ENCODE data around the gene CPNE5.
A peak's percentile ranks its signal among the peaks of the same experiment; 100 is the strongest.
"Not testable (repeated sequence)": the region's sequence is repeated elsewhere in the genome, so short reads cannot be mapped to it uniquely, and the experiment has no call there.

The CPNE5 gene

DNA sequence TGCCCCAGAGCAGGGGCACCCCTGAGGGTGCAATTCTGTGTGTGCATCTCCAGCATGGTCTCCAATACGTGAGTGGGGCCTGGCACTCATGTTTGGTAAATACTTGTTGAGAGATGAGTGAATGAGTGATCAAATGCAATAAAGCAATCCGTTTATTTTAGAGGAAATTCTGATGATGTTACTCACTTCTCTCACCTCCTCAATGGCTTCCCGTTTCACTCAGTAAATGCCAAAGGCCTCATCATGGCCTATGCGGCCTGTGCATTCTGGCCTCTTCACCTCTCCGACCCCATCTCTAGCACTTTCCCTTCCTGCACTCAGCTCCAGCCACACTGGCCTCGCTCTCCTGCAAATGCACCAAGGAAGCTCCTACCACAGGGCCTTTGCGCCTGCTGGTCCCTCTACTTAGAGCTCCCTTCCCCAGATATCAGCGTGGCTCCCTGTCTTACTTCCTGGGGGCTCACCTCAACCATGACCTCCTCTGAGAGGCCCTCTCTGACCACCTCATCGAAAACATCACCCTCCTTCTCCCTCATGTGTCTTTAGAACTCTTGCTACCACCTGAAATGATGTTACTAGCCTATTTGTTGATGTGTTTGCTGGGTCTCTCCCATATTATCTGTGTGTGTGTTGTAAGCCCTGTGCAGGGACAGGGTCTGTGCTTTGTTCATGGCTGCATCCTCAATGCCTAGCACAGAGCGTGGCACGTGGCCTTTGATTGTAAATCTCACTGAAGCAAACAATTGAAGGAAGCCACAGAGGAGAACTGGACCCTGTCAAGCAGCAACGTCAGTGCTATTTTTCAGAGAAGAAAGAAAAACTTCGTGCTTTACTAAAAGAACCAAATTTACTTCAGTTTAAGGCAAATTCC lies 99.1 kb downstream of the CPNE5 start:
- no peak for DNase-seq

DNA sequence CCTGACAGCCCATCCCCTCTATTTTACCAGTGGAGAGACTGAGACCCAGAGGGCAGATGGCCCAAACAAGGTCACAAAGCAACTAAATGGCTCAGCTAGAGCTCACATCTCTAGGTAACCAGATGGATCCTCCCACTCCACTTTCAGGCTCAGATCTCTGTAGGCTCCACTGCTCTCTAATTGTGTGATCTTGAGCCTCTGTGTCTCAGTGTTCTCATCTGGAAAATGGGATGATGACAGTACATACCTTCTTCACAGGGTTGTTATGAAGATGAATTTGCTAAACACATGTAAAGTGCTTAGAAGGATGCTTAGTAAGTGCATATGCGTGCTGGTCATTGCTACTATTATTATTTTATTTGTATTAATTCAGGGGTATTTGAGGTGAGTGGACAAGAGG lies 101.1 kb downstream of the CPNE5 start:
- DNase-seq: no peak

DNA sequence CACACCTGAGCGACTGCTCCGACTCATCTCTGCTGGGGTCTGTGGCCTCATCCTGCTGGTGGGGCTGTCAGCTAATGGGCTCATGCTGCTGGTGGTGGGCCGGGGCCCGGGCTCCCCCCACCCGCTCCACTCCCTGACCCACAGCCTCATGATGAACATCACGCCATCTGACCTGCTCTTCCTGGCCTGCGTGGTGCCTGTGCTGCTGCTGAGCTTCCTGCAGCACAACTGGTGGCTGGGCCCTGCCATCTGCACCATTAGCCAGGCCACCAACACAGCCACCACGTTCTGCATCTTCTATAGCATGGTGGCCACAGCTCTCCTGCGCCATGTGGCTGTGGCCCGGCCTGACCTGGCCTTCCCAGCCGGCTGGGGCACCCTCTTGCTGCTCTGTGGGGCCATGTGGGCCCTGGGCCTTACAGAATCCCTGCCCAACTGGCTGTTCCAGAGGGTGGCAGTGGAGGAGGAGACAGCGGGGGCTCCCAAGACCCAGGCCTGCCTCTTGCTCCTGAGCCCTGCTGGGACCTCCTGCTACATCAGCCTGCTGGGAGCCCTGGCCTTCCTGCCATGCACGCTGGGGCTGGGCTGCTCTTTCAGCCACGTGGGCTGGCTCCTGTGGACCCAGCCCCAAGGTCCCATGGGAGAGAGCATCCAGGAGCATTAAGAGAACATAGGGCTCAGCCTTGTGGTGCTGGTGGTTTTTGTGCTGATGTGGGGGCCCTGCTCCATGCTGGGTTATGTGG lies 102.0 kb downstream of the CPNE5 start:
- no peak for DNase-seq

DNA sequence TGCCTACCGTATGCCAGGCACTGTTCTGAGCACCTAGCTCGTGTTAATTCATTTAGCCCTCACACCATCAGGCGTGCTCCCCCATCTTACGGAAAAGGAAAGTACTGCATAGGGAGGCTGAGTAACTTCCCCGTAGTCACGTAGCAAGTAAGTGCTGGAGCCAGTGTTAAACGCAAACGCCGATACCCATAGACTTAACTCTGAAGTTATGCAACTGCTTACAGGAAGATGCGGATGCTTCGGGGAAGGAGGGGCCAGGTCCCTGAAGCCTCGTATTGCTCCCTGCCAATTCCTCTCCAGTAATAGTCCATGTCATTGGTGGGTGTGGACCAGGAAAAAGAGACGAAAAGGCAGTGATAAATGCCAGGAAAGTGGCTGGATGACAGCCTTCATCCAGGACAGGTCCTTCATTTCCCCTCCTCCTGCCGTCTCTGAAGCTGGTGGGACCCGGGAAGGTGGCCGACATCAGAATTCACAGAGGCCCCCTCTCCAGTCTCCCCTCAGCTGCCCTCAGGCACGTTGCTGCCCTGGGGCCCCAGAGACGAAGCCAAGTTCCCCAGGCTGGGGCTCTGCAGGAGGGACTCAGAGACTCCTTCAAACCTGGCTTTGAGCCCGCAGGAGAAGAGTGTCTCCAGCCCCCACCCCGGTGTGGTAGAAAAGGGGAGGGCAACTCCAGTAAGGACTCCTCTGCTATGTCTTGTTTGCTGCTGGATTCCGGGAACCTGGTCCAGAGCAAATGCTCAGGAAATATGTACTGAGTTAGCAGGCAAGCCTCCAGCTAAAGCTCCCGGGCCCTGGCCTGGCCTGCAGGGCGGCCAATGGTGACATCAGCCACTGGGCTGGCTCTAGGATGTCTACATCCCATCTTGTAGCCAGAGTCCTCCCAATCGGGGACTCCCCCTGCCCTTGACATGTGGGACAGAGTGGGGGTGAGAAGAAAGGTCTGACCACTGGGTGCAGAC lies 103.9 kb downstream of the CPNE5 start:
- DNase-seq: no peak

DNA sequence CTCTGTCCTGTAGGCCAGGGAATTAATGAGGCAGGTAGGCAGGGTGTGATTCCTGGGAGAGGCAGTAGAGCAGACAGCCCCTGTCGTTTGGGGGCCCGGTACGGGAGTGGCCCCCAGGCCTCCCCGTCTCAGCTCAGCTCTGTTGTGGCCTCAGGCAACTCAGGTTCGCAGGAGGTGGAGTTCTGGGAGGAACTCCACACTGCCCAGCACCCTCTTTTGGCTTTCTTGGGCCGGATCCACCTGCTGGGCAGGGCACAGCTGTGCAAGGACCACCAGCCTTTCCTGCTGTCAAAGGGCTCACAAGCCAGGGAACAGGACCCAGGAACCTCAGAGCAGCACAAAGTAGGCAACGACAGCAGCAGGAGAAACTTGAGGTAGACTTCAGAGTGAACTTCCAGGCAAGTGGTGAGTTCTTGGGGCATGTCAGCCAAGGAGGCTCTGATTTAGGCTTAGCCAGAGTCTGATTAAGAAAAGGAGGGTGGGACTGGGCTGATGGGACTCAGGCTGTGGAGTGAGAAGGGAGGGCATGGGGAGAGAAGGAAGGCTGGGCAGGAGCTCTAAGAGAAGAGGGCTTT lies 104.7 kb downstream of the CPNE5 start:
- DNase-seq: no peak

DNA sequence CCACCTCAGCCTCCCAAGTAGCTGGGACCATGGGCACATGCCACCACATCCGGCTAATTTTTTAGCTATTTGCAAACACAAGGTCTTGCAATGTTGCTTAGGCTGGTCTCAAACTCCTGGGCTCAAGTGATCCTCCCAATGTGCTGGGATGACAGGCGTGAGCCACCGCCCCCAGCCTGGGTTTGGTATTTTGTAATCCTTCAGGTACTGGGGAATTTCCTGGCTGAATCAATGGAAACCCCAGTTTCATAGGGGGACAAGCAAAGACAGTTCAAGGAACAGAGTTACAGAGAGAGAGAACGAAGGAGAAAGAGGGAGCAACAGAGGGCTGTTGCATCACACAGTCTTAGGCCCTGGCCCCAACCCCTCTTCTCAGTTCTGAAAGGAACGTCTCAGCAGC lies 105.9 kb downstream of the CPNE5 start:
- DNase-seq: no peak

DNA sequence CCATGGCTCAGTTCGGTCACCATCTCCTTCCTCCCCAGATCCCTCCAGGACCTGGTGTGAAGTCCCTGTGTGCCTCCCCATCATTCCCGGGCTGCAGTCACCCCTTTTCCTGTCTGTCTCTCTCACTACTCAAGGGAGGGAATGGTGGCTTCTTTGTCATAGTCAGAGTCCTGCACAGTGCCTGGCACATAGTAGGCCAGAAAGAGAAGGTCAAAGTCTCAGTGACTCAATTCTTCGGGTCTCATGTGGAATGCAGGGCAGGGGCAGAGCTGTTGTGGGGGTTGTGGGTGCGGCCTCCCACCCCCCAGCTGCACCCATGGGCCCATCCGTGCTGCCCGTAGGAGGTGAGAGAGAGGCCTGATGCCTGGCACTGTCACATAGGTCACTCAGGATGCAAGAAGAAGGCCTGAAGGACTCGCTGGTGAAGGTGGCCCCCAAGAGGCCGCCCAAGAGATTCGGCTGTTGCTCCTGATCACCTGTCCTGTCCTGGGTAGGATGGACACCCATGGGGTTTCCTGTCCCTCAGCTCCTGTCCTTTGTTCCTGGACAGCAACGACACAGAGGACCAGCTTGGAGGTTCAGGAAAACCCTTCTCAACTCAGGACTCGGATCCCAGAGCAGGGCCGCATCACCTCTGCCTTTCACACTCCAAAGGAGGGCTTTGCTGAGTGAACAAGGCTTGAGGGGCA lies 107.5 kb downstream of the CPNE5 start:
- DNase-seq: no peak

DNA sequence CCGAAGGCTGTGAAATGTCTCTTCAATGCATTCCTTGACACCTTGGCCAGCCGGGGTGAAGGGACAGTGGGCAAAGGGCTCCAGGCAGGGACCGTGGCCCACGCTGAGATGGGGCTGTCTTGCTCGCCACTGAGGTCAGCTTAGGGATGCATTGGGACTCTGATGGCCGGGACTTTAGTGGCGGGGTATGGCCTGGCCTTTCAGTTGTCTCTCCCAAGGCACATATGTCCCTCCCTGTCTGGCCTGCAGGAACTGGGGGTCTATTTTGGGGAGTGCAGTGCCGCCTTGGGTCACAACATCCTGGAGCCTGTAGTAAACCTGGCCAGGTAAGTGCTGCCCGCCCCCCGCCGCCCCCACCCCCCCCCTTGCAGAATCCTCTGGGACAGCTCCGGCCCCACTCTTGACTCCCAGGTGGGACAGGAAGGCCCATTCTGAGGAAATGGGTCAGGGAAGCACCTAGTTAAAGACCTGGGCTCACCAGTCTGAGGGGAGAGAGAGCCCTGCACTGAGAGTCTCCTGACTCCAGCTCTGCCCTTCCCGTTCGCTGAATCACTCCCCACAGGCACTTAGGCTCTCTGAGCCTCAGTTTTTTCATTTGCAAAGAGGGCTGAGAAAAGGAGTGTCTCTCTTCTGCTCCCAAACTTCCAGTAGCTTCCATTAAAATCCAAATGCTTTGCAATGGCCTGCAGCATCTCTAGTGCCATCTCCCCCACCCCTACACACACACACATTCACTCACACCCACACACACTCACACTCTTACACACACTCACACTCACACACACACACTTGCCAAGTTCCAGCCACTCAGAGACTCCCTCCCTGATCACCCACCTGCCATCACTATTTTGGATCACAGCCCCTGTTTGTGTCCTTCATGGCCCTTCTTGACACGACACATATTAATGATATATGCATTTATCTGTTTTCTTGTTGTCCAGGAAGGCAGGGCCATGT lies 108.5 kb downstream of the CPNE5 start:
- no peak for DNase-seq

DNA sequence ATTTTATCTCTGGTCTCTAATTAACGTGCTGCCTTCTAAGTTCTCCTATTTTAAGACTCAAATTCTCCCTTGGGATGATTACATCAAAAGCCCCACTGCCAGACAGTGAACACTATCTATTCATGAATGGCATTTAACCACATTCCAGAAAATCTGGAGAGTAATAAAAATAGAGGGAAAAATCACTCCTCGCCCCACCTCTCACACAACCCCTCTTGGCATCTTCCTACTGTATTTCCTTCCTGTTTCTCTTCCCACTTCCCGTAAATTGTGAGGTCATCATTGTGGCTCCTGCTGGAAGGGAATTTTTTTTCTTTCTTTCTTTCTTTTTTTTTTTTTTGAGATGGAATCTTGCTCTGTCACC lies 110.1 kb downstream of the CPNE5 start:
- DNase-seq: no peak

DNA sequence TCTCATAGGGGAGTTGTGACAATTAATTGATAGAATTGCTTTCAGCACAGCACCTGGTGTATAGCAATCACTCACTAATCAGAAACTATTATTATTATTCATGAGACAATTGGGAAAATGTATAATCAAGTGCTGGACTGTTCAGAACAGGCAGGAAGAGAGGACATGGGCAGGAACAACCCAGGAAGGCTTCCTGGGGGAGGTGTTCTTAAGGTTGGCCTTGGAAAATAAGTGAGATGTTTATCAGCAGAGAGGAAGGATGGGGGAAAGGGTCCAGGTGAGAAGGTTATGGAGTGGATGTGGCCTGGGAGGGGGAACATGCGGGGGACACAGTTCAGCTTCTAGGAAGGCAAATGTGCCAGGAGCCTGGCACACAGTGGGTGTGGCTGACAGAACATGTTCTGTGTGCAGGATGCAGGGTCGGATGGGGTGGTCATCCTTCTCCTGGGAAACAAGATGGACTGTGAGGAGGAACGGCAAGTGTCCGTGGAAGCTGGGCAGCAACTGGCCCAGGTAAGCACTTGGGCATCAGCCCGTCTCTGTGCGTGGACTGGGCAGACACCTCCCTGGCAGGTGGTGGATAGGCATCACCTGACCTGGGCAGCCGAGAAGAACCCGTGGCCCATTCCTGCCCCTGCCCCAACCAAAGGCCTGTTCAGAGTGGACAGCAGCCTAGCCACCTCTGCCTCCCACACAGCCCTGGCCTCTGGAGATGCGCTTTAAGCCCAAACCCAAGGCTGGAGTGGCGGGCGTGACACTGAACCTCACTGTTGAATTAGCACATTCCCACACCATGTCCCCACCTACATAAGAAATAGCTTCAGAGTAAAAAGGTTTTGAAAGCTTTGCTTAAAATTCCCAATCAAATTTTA lies 110.7 kb downstream of the CPNE5 start:
- no peak for DNase-seq

DNA sequence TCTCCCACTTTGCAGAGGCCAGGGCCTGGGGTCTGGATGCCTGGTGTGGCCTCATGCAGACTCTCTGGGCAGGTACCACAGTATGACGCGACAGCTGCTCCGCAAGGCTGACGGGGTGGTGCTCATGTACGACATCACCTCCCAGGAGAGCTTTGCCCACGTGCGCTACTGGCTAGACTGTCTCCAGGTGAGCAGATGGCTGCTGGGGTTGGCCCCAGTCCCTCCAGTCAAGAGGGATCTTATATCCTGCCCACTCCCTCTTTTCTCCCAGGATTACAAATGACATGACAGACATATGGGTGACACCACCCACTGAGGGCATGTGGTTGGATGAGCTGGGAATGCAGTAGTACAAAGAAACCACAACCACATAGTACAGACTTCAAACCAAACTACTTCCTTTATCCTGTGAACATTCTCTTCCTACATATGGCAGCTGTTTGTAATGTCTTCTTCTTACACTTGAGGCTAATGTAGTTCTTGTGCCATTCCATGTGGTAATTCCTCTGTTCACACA lies 111.7 kb downstream of the CPNE5 start:
- DNase-seq: no peak

DNA sequence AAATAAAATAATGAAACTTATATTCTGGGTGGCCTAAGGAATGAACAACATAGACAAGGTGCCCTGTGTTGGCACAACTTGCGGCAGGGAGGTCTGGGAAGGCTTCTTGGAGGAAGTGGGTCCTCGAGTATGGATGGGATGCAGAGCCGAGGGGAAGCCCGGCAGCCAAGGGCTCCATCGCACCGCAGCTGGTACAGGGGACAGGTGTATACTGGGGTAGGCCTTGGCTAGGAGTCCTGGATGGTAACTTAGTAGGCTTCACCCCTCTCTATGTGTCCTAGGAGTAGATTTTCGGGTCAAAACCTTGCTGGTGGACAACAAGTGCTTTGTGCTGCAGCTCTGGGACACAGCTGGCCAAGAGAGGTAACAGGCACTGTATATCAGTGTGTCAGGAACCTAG lies 113.7 kb downstream of the CPNE5 start:
- DNase-seq: no peak

DNA sequence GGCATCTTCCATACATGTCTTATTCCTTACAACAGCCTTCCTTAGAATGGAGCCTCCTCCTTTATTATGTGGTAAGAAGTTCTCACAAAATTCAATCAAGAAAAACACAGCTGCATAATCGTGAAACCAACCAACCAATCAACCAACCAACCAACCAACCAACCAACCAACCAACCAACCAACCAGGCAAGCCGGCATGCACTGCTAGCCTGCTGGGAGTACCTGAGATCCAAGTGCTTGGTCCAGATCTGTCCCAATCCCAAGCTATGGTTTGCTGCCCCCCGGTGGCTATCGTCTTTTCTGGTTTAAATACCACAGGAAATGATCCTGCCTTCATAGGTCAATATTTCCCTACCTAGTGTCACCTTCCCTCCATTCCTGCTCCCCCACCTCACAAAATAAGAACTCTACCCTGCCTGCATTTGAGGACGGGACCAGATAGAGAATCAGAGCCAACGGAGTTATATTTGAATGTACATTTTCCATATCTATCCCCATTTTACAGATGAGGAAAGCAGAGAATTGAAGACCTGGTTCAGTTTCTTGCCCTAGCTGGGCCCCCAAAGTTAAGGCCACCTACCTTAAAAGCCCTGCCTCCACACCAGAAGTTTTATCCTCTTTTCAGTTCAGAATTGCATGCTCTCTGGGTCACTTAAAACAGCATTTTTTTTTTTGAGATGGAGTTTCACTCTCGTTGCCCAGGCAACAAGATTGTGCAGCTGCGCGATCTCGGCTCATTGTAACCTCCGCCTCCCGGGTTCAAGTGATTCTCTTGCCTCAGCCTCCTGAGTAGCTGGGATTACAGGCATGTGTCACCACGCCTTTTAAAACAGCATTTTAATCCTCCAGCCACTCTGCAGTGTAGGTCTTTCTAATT lies 114.5 kb downstream of the CPNE5 start:
- peak in 1 of 2 experiments; percentile 69 for DNase-seq

DNA sequence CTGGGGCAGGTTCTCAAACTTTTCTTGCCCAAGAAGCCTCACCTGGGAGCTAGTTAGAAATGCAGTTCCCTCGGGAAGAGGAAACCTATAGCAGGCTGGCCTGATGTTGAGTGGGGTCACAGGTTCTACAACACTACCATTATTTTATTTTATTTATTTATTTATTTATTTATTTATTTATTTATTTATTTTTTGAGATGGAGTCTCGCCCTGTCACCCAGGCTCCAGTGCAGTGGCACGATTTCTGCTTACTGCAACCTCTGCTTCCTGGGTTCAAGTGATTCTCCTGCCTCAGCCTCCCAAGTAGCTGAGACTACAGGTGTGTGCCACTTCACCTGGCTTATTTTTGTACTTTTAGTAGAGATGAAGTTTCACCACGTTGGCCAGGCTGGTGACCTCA lies 115.3 kb downstream of the CPNE5 start:
- not testable (repeated sequence) for DNase-seq

DNA sequence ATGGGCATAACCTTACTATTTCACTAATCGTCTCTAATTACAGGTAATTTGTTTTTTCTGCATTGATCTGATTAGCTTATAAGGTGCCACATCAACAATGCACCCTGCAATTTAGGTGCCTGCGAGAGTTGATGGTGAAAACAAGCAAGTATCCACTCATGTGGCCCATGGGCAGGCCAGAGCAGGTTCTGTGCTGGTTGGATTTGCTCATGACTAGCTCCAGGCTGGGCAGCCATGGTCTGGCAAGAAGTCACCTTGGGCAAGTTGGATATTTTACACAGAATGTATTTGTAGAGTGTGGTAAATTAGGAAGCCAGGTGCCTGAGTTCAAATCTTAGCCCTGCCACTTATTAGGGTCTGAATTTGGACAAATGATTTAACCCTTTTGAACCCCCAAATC lies 116.4 kb downstream of the CPNE5 start:
- no peak for DNase-seq

DNA sequence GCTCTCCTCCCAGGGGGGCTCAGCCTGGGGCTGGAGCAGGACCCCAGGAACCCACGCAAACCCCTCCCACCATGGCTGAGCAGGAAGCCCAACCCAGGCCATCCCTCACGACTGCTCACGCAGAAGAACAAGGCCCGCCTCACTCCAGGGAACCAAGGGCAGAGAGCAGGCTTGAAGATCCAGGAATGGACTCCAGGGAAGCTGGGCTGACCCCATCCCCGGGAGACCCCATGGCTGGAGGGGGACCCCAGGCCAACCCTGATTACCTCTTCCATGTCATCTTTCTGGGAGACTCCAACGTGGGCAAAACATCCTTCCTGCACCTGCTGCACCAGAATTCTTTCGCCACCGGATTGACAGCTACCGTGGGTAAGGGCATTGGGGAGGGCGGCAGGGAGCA lies 116.9 kb downstream of the CPNE5 start:
- DNase-seq: no peak

DNA sequence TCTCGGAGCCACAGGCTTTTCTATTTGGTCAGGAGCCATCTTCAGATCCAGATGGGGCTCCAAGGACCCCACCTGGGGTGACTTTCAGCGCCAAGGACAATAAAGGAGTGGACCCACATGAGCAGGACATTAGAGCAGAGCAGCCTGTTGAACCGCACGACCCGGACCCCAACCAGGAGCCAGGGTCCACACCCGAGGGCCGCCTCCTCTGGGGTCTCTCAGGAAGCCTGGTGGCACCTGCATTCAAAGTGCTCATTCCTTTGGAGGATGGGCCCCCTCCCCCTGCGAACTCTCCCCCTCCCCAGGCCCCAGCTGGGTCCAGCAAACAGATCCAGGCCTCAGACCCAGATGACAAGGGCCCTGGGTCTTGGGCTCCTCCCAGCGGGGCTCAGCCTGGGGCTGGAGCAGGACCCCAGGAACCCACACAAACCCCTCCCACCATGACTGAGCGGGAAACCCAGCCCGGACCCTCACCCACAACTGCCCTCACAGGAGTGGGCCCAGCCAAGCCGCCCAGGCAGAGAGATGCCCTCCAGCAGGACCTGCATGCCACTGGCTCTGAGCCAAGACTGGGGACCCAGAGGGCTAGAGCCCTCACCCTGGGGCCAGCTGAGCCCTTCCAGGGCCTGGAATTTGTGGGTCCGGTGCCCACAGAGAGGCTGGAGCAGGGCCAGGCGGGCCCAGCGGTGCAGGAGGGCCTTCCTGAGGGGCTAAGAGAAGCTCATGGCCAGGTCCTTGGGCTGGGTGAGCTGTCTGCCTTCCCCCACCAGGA lies 117.7 kb downstream of the CPNE5 start:
- no peak for DNase-seq

All from SW 1271 (cell line).